ENCODE measurements around the gene ATP1A2.
"Not testable (repeated sequence)": the region's sequence is repeated elsewhere in the genome, so short reads cannot be mapped to it uniquely, and the experiment has no call there.

ATP1A2 gene

GRCh38 chr1:160124705-160125478 lies 9.3 kb downstream of the ATP1A2 start:
- TF ChIP-seq CTCF (IDR thresholded peaks at IDR 0.05; ENCODE audit: insufficient read depth, low read depth, low read length, missing control alignments): peak; percentile 16
- no peak overlapping the region for H3K4me3 ChIP-seq (ENCODE audit: low read length)
- DNase-seq (ENCODE audit: low read depth): peak; percentile 90

DNA sequence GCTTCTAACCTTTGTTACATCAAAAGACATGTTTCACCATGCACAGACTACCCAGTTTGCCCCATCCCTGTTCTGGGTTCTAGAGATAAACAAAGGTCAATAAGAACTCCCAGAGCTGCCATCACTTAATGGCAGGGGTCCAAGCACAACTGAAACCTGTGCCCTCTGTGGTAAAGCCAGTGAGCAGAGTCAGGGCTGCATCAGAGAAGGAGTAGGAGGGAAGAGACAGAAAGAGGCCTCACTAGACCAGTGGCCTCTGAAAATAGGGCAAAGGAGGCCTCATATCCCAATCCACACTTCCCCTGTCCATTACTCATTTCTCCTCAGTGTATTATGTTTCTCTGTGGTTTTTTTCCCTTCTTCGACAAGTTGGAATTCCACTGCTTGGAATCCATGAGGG lies 10.2 kb downstream of the ATP1A2 start:
- no peak overlapping the region for H3K4me3 ChIP-seq (ENCODE audit: low read length)
- no peak for TF ChIP-seq CTCF (IDR thresholded peaks at IDR 0.05; ENCODE audit: insufficient read depth, low read depth, low read length, missing control alignments)
- DNase-seq (ENCODE audit: low read depth): no peak

DNA sequence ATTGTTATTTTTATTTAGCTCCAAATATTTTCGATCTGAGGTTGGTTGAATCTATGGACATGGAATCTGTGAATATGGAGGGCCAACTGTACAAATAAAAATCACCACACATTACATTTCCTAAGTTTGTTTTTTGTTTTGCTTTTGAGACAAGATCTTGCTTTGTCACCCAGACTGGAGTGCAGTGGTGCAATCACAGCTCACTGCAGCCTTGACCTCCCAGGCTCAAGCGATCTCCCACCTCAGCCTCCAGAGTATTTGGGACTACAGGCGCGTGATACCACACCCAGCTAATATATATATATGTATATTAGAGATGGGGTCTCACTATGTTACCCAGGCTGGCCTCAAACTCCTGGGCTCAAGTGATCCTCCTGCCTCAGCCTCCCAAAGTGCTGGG lies 10.8 kb downstream of the ATP1A2 start:
- not testable (repeated sequence) for H3K4me3 ChIP-seq (ENCODE audit: low read length); DNase-seq (ENCODE audit: low read depth)

GRCh38 chr1:160127381-160127780 lies 11.8 kb downstream of the ATP1A2 start:
- no peak for DNase-seq (ENCODE audit: low read depth)
- TF ChIP-seq CTCF (IDR thresholded peaks at IDR 0.05; ENCODE audit: insufficient read depth, low read depth, low read length, missing control alignments): no peak
- no peak overlapping the region for H3K4me3 ChIP-seq (ENCODE audit: low read length)

DNA sequence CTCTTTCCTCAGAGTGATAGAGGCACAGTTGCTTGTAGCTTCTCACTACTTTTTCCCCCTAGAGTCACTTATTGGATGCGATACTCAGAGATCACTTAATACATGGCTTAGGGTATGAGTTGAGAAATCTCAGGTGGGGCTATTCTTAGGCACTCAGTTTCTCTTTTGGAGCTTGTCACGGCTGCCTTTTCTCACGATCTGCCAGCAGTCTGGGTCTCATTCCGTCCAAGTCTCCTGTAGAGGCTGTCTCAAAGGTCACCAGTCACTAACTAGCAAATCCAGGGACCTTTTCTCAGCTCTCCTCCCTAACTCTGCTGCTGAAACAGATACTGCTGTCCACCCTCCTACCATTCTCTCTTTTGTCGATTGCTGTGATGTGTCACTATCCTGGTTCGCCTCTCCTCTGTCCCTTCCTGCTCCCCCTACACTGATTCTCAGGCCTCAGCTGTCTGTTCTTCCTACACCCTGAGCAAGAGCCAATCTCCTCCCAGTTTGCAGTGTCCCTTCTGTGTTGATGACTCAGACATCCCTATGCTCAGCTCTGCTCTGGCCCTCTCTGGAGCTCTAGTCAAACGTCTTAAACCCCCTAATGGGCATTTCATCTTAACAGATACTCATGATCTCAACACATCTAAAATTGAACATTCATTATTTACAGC lies 12.4 kb downstream of the ATP1A2 start:
- peak; percentile 42 for DNase-seq (ENCODE audit: low read depth)
- no peak overlapping the region for H3K4me3 ChIP-seq (ENCODE audit: low read length)
- no peak for TF ChIP-seq CTCF (IDR thresholded peaks at IDR 0.05; ENCODE audit: insufficient read depth, low read depth, low read length, missing control alignments)

GRCh38 chr1:160128636-160129035 lies 13.1 kb downstream of the ATP1A2 start:
- no peak for DNase-seq (ENCODE audit: low read depth)
- TF ChIP-seq CTCF (IDR thresholded peaks at IDR 0.05; ENCODE audit: insufficient read depth, low read depth, low read length, missing control alignments): no peak
- no peak overlapping the region for H3K4me3 ChIP-seq (ENCODE audit: low read length)

- no peak for TF ChIP-seq CTCF (IDR thresholded peaks at IDR 0.05; ENCODE audit: insufficient read depth, low read depth, low read length, missing control alignments)
- DNase-seq (ENCODE audit: low read depth): peak; percentile 43
- H3K4me3 ChIP-seq (ENCODE audit: low read length): no peak overlapping the region
Observed at GRCh38 chr1:160129046-160129445, 13.5 kb downstream of the ATP1A2 start.
